ENCODE measurements around the gene IL17B. TPM values are rescaled to one million over a fixed set of nuclear protein-coding genes. Genes with fewer than 3 reads are reported as not detected.

IL17B gene
- total and polyA plus RNA-seq, 2 of the 8 experiments (the other 6 are each of a cell fraction or from before 2014, with no cell fraction given): 0.18 TPM; not detected in 1

GRCh38 chr5:149370878-149371277 is 8.2 kb downstream of the IL17B start (continued):
- TF ChIP-seq E2F6 (IDR thresholded peaks at IDR 0.05) (no peak), HDAC2 (IDR thresholded peaks at IDR 0.05; ENCODE audit: borderline replicate concordance in 1 of 2, low read depth in 2 of 2, low read length in 2 of 2) (no peak), YY1 (IDR thresholded peaks at IDR 0.05; ENCODE audit: low read depth, low read length) (no peak), CBX8 (IDR thresholded peaks at IDR 0.05; ENCODE audit: borderline replicate concordance, low read depth, low read length) (no peak), BRCA1 (IDR thresholded peaks at IDR 0.05; ENCODE audit: low read depth, low read length) (no peak), NRF1 (IDR thresholded peaks at IDR 0.05; ENCODE audit: low read depth, low read length) (no peak), TAF7 (optimal IDR thresholded peaks at IDR 0.05; ENCODE audit: borderline replicate concordance, low read depth, low read length) (no peak), HDAC6 (IDR thresholded peaks at IDR 0.05; ENCODE audit: low read depth, low read length) (no peak)

Data from H1 (cell line).